ENCODE data around the gene CSTPP1.

DNA sequence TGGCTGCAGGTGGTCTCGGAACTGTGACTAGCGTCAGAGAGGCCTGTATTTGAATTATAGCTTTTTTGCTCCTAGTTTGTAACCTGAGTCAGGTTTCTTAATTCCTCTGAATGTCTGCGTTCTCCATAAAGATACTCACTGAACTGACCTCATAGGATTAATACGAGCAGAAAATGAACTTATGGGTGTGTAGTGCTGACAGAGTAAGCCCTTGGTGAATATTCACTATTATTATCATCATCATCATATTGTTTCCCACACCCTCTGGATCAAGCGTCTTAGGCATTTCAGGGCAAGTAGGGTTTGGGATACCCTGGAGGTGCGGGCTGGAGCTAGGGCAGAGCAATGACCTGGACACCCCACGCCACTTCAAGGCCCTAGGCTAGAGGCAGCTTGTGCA is 211.1 kb downstream of the CSTPP1 start:
- TF ChIP-seq, protein P1, sequence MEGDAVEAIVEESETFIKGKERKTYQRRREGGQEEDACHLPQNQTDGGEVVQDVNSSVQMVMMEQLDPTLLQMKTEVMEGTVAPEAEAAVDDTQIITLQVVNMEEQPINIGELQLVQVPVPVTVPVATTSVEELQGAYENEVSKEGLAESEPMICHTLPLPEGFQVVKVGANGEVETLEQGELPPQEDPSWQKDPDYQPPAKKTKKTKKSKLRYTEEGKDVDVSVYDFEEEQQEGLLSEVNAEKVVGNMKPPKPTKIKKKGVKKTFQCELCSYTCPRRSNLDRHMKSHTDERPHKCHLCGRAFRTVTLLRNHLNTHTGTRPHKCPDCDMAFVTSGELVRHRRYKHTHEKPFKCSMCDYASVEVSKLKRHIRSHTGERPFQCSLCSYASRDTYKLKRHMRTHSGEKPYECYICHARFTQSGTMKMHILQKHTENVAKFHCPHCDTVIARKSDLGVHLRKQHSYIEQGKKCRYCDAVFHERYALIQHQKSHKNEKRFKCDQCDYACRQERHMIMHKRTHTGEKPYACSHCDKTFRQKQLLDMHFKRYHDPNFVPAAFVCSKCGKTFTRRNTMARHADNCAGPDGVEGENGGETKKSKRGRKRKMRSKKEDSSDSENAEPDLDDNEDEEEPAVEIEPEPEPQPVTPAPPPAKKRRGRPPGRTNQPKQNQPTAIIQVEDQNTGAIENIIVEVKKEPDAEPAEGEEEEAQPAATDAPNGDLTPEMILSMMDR (IDR thresholded peaks at IDR 0.05): no peak
- no peak for TF ChIP-seq POLR2A (IDR thresholded peaks at IDR 0.05)

Data from Peyer's patch (tissue), 4 donors.